Psoas muscle (tissue), 8 donors: ENCODE measurements around the gene WIPF2. TPM values are rescaled to one million over a fixed set of nuclear protein-coding genes. Genes with fewer than 3 reads are reported as not detected.
A peak's percentile ranks its signal among the peaks of the same experiment; 100 is the strongest.

ENCODE experiments used
- ATAC-seq, 4 donors: fragments of 200-7000 bp; cut with Tn5 transposase; one replicate each; pipeline ENCODE4 v1.9.1; 2020; ENCODE audit warnings: moderate library complexity in 3 of 4, mild to moderate bottlenecking in 2 of 4
- DNase-seq, 2 donors: peaks; one replicate each; pipeline ENCODE4 v3.0.0-alpha.2; 2020
- H3K27ac ChIP-seq: fragments of 200-600 bp; one replicate; pipeline ENCODE4 v1.8.0; 2022
- H3K27me3 ChIP-seq, 3 donors: fragments of 200-600 bp in 1 of 3; one replicate each; pipeline versions ENCODE4 v1.6.1 to v1.8.0; 2013 to 2022; ENCODE audit warnings: low read length in 2 of 3, mild to moderate bottlenecking in 2 of 3, moderate library complexity in 1 of 3; ENCODE audit not compliant: insufficient read depth in 3 of 3
- H3K36me3 ChIP-seq, 2 donors: fragments of 200-600 bp in 1 of 2; one replicate each; pipeline versions ENCODE4 v1.6.1 to v1.8.0; 2013 to 2022; ENCODE audit warnings: low read depth in 1 of 2, mild to moderate bottlenecking in 1 of 2, moderate library complexity in 1 of 2; ENCODE audit not compliant: insufficient read depth in 1 of 2
- H3K4me1 ChIP-seq: fragments of 200-600 bp; one replicate; pipeline ENCODE4 v1.8.0; 2022
- H3K4me3 ChIP-seq: fragments of 200-600 bp; one replicate; pipeline ENCODE4 v1.8.0; 2022; ENCODE audit warnings: mild to moderate bottlenecking
- H3K9me3 ChIP-seq: fragments of 200-600 bp; one replicate; pipeline ENCODE4 v1.8.0; 2022
- CTCF ChIP-seq: fragments of 200-600 bp; IDR thresholded peaks from one replicate; pipeline ENCODE4 v1.8.0; 2022; ENCODE audit warnings: antibody characterized with exemption
- WGBS, 3 donors: extraction: QIAGEN DNeasy Blood & Tissue Kit; methylation state at CpG; one replicate each; pipeline versions ENCODE4 v1.1.6 to v1.1.7; 2013; 5-methylcytosine and 5-hydroxymethylcytosine counted together
- intact Hi-C, 2 donors: fragments of 100-400 bp; cut with DNase I; formaldehyde crosslinking; loops; one replicate each; pipeline versions ENCODE4 v1.11.0 to v1.14.2; 2022
- polyA plus RNA-seq, 3 donors: library from polyadenylated mRNA; stranded (reverse); fragments of 200-250 nt; gene quantifications; one replicate each; pipeline ENCODE4 v1.2.3, GENCODE V29; 2013
- total RNA-seq, 4 donors: library from RNA; stranded (reverse); fragmentation: NEBNext Ultra II Directional in 2 of 4; extraction: Animal tissue kit (Norgen Biotek cat#: 25700) in 2 of 4; gene quantifications; one replicate each; pipeline versions ENCODE4 v1.2.1 to v1.2.4, GENCODE V29; 2021 to 2023
- donor health status: healthy with polysubstance abuse.
- donor health status: DM: no; HTN: no; CAD: no; lungs with moderate emphysema.
- donor health status: Bipolar disorder and iron deficiency.
- donor health status: healthy.
- donor health status: DM: yes; HTN: yes; CAD: no.
- donor health status: DM: no; HTN: no; CAD: no.
- donor health status: DM: no; HTN: no; CAD: no.
- donor health status: DM: yes; HTN: yes; CAD: no.

WIPF2 gene
- total and polyA plus RNA-seq, 7 donors = 4.0 to 10.5 (median 8.1) TPM

- ATAC-seq (peak; percentile 58 to 76 (median 68)), DNase-seq (peak; percentile 80 to 82)
- TF ChIP-seq CTCF = no peak
- Histone ChIP-seq H3K27ac (no peak within 1 kb of the TSS), H3K4me3 (peak within 1 kb of the TSS; percentile 59), H3K4me1 (peaks cover 7% of the 10 kb centered on the region), H3K27me3 (no peaks in the 10 kb centered on the region), H3K36me3 (peaks cover 2 to 49% of the 10 kb centered on the region in 2 donors), H3K9me3 (no peaks in the 10 kb centered on the region)
- intact Hi-C loops = no loop called here
- WGBS, 3 donors = 4 to 6% (median 5%) methylated on average over 38 to 57 of the region's 57 CpGs
Observed at GRCh38 chr17:40177275-40177874, 41.7 kb upstream of the WIPF2 start, which contains the start of gene RAPGEFL1. RAPGEFL1 (plus strand) TSS chr17:40177470; CDS start chr17:40177862, 392 bp downstream.

- ATAC-seq = no peak
- WGBS, 3 donors = 70 to 90% (median 81%) methylated on average over 15 to 46 of the region's 46 CpGs
- Histone ChIP-seq H3K27ac (no peak overlapping the region), H3K27me3 (no peaks in the 10 kb centered on the region), H3K36me3 (peaks cover 2 to 42% of the 10 kb centered on the region in 2 donors), H3K9me3 (no peaks in the 10 kb centered on the region), H3K4me3 (no peak overlapping the region), H3K4me1 (peaks cover 7% of the 10 kb centered on the region)
- DNase-seq = no peak
- intact Hi-C loops = no loop called here
- TF ChIP-seq CTCF = no peak
Observed at GRCh38 chr17:40178021-40178601, 41.0 kb upstream of the WIPF2 start.

- Histone ChIP-seq H3K4me1 (peaks cover 7% of the 10 kb centered on the region), H3K36me3 (peaks cover 0 to 36% of the 10 kb centered on the region in 2 donors), H3K9me3 (no peaks in the 10 kb centered on the region), H3K27me3 (no peaks in the 10 kb centered on the region), H3K27ac (no peak overlapping the region), H3K4me3 (no peak overlapping the region)
- ATAC-seq (no peak), DNase-seq (no peak)
- WGBS, 3 donors = 96 to 98% (median 97%) methylated on average over 7 of the region's 7 CpGs
- intact Hi-C loops = no loop called here
- no peak for TF ChIP-seq CTCF
Observed at GRCh38 chr17:40178660-40179059, 40.4 kb upstream of the WIPF2 start.

GRCh38 chr17:40179923-40180659, 39.0 kb upstream of the WIPF2 start:
- H3K9me3 ChIP-seq = no peaks in the 10 kb centered on the region
- intact Hi-C loops = no loop called here

More at GRCh38 chr17:40179923-40180659, 39.0 kb upstream of the WIPF2 start:
- Histone ChIP-seq H3K27me3 (no peaks in the 10 kb centered on the region), H3K36me3 (peaks cover 0 to 22% of the 10 kb centered on the region in 2 donors), H3K4me1 (peaks cover 7% of the 10 kb centered on the region), H3K4me3 (no peak overlapping the region), H3K27ac (no peak overlapping the region)
- DNase-seq (no peak), ATAC-seq (no peak)
- TF ChIP-seq CTCF = no peak
- WGBS, 3 donors = 75 to 89% (median 80%) methylated on average over 6 of the region's 6 CpGs
